ENCODE results near the gene MACROD2.

MACROD2 gene

DNA sequence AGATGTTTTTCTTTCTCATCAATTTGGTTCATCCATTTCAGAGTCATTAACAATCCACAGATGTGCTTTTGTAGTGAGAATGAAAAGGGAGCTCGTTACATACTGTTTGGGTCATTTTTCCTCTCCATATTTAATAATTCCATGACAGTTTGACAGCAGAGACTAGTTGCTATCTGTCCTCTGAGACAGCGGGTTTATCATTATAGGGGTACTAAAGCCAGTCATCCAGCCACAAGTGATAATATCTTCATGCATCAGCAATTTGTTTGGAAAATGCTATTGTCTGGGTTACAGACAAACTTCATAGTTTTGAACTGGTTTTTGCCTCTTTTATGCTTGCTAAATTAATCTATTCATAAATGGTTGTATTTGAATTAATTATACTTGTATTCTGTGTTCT, 692.7 kb downstream of the MACROD2 start:
- no peak for DNase-seq

DNA sequence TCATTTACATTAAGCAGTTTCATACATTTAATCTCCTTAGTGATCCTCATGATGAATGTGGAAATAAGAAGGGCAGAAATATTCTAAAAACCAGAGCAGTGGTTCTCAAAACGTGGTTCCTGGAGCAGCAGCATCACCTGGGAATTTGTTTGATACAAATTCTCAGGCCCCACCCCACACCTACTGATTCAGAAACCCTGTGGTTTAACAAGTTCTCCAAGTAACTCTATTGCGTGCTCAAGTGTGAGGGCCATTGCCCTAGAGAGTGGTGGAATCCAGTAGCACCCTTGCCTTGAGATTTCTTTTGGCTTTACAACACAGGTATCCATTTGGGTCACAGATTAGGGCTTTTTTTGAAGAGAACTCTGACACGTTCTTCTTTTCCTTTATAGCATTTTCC, 696.7 kb downstream of the MACROD2 start:
- no peak for DNase-seq

- DNase-seq: no peak
Measured at GRCh38 chr20:14696478-14696877, 701.2 kb downstream of the MACROD2 start.

- no peak for DNase-seq
Measured at GRCh38 chr20:14696937-14697336, 701.6 kb downstream of the MACROD2 start.

GRCh38 chr20:14698125-14698524, 702.8 kb downstream of the MACROD2 start:
- DNase-seq: no peak

DNA sequence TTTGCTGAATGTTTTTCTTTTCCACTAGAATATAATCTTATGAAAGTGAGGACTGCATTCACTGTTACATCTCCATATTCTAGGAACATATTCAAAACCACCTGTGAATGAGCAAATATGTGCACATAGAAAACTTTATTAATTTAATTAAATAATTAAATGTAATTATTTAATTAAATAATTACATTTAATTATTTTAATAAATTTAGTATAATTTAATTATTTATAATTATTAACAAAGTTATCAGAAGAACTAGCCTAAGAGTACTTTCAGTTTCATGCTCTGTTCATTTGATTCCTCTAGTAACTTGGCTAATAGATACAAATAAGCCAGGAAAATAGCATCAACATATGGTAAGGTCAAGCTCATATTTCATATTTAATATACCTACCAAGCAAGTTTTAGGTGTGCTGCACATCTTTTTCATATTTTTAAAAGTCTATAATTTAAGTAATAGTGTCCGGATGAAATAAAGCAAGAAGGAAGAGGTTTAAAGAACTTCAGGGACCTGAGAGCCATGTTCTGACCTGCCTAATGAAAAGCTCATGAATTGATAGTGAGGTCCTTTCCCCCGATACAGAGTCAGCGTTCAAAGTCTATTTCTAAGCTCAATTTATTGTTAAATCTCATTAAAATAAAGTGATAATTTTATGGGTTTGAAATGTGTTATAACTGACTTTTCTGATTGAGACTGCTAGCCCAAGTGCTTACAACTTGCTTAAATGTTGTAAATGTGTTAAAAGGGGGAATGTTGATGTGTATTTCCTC, 703.5 kb downstream of the MACROD2 start:
- no peak for DNase-seq

- DNase-seq: no peak
Measured at GRCh38 chr20:14700639-14700960, 705.3 kb downstream of the MACROD2 start.

DNA sequence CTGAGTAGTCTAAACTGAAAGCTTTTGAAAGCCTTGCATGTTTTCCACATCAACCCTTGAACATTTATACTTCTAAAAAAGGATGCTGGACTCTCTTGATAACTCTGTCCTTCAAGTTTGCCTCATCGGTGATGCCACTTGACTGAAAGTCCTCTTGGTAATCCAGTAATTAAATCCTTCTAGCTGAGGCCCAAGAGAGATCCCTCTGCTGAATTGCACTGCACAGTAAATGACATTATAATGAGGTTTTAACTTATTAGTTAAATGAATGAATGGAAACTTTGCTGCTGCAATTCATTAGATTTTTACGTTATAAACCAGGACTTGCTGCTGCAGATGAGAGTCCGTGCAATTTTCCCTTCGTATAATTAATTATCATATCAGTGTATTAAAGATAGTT, 706.0 kb downstream of the MACROD2 start:
- DNase-seq: no peak

DNA sequence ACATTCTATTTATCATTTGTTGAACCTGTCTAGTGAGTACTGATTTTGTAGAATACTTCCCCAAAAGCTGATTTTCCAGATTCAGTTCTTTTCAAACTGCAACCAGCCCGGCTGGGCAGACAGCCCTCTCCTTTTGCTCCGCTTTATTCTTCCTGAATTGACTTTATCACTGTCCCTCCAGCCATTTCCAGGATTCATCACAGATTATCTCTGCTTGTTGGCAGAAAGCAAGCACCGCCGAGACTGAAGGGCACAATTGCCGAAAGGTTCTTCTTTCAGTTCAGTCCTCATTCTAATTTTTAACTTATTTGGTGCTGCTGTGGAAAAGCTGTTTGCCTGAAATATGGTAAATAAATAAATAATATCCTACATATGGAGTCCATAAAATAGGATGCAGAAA, 711.2 kb downstream of the MACROD2 start:
- DNase-seq: no peak

DNA sequence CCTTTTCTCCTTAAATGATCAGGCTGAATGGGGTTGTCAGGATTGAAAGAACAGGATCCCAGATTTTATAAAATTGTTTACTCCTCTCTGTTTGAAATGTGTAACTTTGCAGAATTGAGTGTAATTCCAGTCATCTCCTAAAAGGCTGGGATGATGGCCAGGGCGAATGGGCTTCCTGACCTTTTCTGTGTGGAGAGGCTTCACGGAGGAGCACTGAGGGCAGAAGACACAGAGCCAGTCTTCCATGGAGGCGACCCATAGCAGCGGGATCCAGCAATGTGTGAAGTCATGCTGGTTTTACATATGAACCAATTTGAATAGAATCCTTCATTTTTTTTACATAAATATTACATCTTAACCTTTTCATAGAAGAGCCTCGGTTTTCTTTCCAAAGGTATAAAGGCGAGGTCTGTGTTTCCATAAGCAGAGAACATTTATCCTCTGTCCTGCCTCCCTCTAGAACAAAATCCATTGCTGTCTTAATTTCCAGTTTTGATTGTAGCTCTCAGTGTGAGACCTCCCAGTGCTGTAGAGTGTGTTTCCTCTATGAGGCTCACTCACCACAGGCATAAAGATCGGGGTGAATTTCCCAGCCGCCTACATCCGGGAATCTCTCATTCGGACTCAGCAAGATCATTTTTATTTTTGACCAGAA, 711.8 kb downstream of the MACROD2 start:
- DNase-seq: no peak

DNA sequence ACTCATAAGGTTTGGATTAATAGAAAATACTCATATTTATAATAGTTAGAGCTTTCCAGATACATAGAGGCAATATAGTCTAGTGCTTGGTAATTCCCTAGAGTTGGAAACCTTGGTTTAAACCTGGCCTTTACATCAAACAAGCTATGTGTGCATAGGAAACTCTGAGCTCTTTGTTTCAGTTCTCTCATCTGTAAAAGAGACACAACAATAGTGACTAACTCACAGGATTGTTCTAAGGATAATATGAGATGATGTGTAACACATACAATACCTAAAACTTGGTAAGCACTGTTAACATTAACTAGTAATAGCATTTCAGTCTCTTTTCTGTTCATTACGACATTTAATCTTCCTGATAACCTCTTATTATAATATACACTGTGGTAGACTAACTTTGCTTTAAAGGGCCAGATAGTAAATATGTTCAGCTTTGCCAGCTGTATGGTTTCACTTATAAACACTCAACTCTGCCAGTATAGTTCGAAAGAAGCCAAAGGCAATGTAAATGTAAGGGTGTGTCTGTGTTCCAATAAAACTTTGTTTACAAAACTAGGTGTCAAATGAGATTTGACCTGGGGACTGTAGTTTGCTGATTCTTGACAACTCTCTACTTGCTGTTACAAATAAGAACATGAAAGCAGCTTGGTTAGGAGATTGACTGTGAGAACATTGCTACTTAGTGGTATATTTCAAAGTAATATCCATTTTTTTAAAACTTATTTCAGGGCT, 712.7 kb downstream of the MACROD2 start:
- DNase-seq: no peak

DNA sequence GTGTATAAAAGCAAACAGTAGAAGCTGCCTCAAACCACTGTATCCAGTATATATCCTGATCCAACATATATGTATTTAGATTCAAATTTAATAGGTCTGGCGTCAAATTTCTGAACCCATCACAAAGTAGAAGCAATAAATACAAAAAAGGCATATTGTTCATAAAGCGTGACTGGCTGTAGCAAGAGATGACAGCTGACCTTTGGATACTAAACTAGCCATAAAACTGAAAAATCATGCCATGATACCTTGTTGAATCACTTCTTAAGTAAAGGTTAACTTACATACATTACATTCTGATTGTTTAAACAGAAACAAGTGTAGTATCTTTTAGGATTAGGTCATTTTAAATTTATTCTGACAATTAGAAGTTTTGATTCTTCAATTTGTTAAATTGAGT, 714.1 kb downstream of the MACROD2 start:
- no peak for DNase-seq

GRCh38 chr20:14710951-14711350, 715.6 kb downstream of the MACROD2 start:
- no peak for DNase-seq

DNA sequence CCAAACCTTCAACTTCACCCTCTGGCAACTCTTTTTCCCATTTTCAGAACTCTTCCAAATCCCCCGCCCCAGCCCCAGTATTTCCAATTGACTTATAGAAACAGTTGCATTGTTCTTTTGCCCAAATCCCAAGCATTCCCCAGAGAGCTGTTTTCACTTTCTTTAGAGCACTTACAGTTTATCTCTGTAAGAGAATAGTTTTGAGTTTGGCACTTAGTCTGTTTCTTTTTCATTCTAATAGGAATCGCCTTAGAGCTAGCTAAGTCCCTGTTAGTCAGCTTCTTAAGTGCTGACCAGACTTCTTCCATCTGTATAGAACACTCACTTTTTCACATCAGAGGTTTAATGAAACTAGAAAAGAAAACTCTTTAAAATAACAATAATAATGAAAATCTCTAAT, 716.3 kb downstream of the MACROD2 start:
- DNase-seq: no peak

DNA sequence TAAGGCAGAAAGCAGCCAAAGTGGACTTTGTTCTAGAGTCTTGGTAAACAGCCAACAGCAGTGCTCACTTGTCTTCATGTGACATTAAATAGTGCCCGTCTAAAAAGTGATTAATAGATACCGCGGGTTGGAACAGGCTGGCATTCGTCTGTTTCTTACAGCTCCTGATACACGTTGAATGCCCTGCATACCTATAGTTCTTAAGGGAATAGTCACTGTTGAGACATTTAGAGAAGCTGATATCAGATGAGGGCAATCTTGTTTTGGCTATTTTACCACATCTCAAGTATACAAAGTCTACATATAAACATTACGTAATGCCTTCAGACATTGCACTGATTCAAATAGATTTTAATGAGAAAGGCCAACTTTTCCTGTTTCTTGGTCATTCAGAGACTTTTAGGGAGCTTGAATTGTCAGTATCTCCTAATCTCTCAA, 717.0 kb downstream of the MACROD2 start:
- no peak for DNase-seq

GRCh38 chr20:14715400-14715799, 720.1 kb downstream of the MACROD2 start:
- DNase-seq: no peak

DNA sequence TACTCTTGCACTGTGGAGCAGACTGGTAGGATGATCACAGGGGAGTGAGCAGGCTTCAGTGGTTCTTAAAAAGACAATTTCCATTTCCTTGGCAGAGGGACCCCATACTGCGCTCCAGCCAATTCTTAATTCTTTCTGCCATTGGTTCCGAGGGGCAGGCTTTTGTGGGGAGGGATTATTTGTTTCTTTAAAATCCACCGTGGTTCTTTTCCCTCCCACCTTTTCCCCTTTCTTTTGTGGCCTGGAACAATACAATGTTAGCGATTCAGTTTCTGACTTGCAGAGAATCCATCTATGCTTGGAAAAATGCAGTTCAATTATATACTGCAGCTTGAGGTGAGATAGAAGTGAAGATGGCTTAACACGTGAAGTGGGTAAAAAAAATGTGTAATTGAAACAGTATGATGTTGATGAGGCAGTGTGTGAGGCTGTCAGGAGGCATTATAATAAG, 721.1 kb downstream of the MACROD2 start:
- no peak for DNase-seq

- DNase-seq: no peak
Measured at GRCh38 chr20:14717134-14717999, 722.1 kb downstream of the MACROD2 start.

- DNase-seq: no peak
Measured at GRCh38 chr20:14720251-14720650, 724.9 kb downstream of the MACROD2 start.

DNA sequence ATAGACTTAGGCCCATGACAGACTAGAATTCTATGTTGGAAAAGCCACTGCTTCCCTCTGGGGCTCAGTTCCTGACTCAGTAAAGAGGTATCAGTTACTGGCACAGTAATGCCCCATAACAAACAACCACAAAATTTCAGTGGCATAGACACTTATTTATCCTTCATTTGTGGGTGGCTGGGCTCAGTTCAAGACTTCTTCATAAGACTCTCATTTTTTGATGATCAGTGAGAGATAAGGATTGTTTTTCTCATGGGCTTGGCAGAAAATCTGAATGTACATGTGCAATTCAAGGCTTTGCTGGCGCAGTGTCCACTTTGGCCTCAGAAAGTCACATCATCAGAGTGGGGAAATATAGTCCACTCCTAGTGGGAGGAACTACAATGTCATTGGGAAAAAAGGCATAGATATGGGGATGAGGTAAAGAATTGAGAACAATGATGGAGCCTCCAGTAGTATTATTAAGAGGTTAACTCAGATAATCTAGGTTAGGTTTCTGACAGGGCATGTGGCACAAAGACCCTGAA, 726.7 kb downstream of the MACROD2 start:
- DNase-seq: no peak

GRCh38 chr20:14723614-14724013, 728.3 kb downstream of the MACROD2 start:
- DNase-seq: no peak

GRCh38 chr20:14724036-14724435, 728.7 kb downstream of the MACROD2 start:
- no peak for DNase-seq

- no peak for DNase-seq
Measured at GRCh38 chr20:14724468-14724867, 729.2 kb downstream of the MACROD2 start.

Measured in CD4-positive, alpha-beta T cell treated with Interleukin-4 for 4 hours (primary cell).